H1 (cell line): ENCODE results near the gene SLIT3. TPM values are rescaled to one million over a fixed set of nuclear protein-coding genes. Genes with fewer than 3 reads are reported as not detected.

Experiments used
- CTCF ChIA-PET: fragments of 300-600 bp; sonication (Branson Sonifier 250); formaldehyde crosslinking; loops from one replicate; lab custom pipeline; 2021; ENCODE audit not compliant: partially characterized antibody; lab: Charles Lee
- POLR2A ChIA-PET: fragments of 300-600 bp; sonication (Branson Sonifier 250); formaldehyde crosslinking; loops from one replicate; lab custom pipeline; 2021; ENCODE audit warnings: inconsistent platforms; ENCODE audit not compliant: partially characterized antibody; lab: Charles Lee
- DNase-seq, 2 experiments: peaks; one replicate each; pipeline versions ENCODE4 v3.0.0 to v3.0.0-alpha.2; 2010 to 2022; ENCODE audit warnings: low spot score in 2 of 2, low read depth in 1 of 2, mixed read lengths in 1 of 2
- FAIRE-seq: peaks from 2 replicates; lab custom pipeline; 2011; peaks lifted over from hg19 to GRCh38; lab: Jason Lieb, UNC
- H2AFZ ChIP-seq: 2 replicates; pipeline ENCODE4 v1.8.1; 2012; ENCODE audit warnings: low read length, inconsistent platforms
- H2AK5ac ChIP-seq: 2 replicates; pipeline ENCODE4 v1.6.1; 2013; ENCODE audit warnings: low read depth, low read length
- H2BK120ac ChIP-seq: replicated peaks from 2 replicates; pipeline ENCODE3; 2013; ENCODE audit warnings: low read depth, low read length, inconsistent platforms
- H2BK12ac ChIP-seq: 2 replicates; pipeline ENCODE4 v1.6.1; 2013; ENCODE audit warnings: low read depth, low read length
- H2BK15ac ChIP-seq: 2 replicates; pipeline ENCODE4 v1.6.1; 2013; ENCODE audit warnings: low read length
- H2BK20ac ChIP-seq: 2 replicates; pipeline ENCODE4 v1.6.1; 2013; ENCODE audit warnings: low read length
- H2BK5ac ChIP-seq: 2 replicates; pipeline ENCODE4 v1.6.1; 2013; ENCODE audit warnings: low read depth, low read length
- H3K14ac ChIP-seq: 2 replicates; pipeline ENCODE4 v1.6.1; 2013; ENCODE audit warnings: inconsistent platforms; ENCODE audit not compliant: insufficient read length
- H3K18ac ChIP-seq: 2 replicates; pipeline ENCODE4 v1.6.1; 2013; ENCODE audit warnings: low read length; ENCODE audit errors: extremely low read depth
- H3K23ac ChIP-seq: 2 replicates; pipeline ENCODE4 v1.6.1; 2013; ENCODE audit warnings: inconsistent platforms; ENCODE audit not compliant: insufficient read length
- H3K23me2 ChIP-seq: 2 replicates; pipeline ENCODE4 v1.6.1; 2013; ENCODE audit warnings: low read depth, low read length
- H3K27ac ChIP-seq: 2 replicates; pipeline ENCODE4 v1.6.1; 2011; ENCODE audit warnings: low read depth, low read length, inconsistent platforms
- H3K27me3 ChIP-seq, 4 experiments: replicated peaks in 1 of 4; 1 replicate in 1 of 4; 2 replicates in 3 of 4; pipeline versions ENCODE4 v1.6.1 to v1.8.1; 2011 to 2013; ENCODE audit warnings: low read length in 3 of 4, mild to moderate bottlenecking in 3 of 4, inconsistent platforms in 2 of 4, mixed read lengths in 2 of 4, moderate library complexity in 1 of 4; ENCODE audit not compliant: control insufficient read depth in 3 of 4, insufficient read depth in 3 of 4; ENCODE audit errors: extremely low read depth in 1 of 4
- H3K36me3 ChIP-seq, 4 experiments: 2 replicates each; pipeline versions ENCODE4 v1.6.1 to v1.8.1; 2011 to 2013; ENCODE audit warnings: mild to moderate bottlenecking in 4 of 4, low read length in 3 of 4, moderate library complexity in 2 of 4, control low read depth in 1 of 4, inconsistent platforms in 1 of 4; ENCODE audit not compliant: insufficient read depth in 4 of 4, control insufficient read depth in 2 of 4
- H3K4ac ChIP-seq: replicated peaks from 2 replicates; pipeline ENCODE3; 2013; ENCODE audit warnings: low read length, low read depth, mixed read lengths, inconsistent platforms; ENCODE audit not compliant: insufficient read length
- H3K4me1 ChIP-seq, 4 experiments: replicated peaks in 1 of 4; 1 replicate in 1 of 4; 2 replicates in 3 of 4; pipeline versions ENCODE4 v1.6.1 to v1.8.1; 2011 to 2013; ENCODE audit warnings: low read length in 3 of 4, inconsistent platforms in 2 of 4, mixed read lengths in 1 of 4; ENCODE audit not compliant: insufficient read depth in 4 of 4, control insufficient read depth in 3 of 4
- H3K4me2 ChIP-seq, 2 experiments: 2 replicates each; pipeline versions ENCODE4 v1.6.1 to v1.8.1; 2011 to 2013; ENCODE audit warnings: low read depth in 2 of 2, low read length in 2 of 2, control low read depth in 1 of 2, inconsistent platforms in 1 of 2, mild to moderate bottlenecking in 1 of 2; ENCODE audit not compliant: insufficient read depth in 1 of 2
- H3K4me3 ChIP-seq, 4 experiments: fragments of 200-600, 300-600 bp in 1 of 4; sonication (generic), shearing (Covaris generic), sonication (Bioruptor Twin) in 1 of 4; 2 replicates each; pipeline versions ENCODE4 v1.5.1 to v1.8.1; 2011 to 2016; ENCODE audit warnings: low read length in 4 of 4, low read depth in 3 of 4, control low read depth in 2 of 4, inconsistent platforms in 2 of 4, mild to moderate bottlenecking in 2 of 4, mixed read lengths in 1 of 4, moderate library complexity in 1 of 4; ENCODE audit not compliant: insufficient read depth in 2 of 4; ENCODE audit errors: extremely low read depth in 1 of 4
- H3K56ac ChIP-seq: replicated peaks from 2 replicates; pipeline ENCODE3; 2013; ENCODE audit warnings: low read depth, mild to moderate bottlenecking, mixed read lengths, low read length, inconsistent platforms; ENCODE audit not compliant: insufficient read length
- H3K79me1 ChIP-seq: 2 replicates; pipeline ENCODE4 v1.6.1; 2013; ENCODE audit warnings: low read depth, low read length, control low read depth
- H3K79me2 ChIP-seq, 2 experiments: 2 replicates each; pipeline versions ENCODE4 v1.6.1 to v1.8.1; 2012 to 2013; ENCODE audit warnings: low read length in 2 of 2, mild to moderate bottlenecking in 2 of 2, inconsistent platforms in 1 of 2; ENCODE audit not compliant: insufficient read depth in 2 of 2, control insufficient read depth in 1 of 2
- H3K9ac ChIP-seq, 4 experiments: replicated peaks in 1 of 4; 1 replicate in 1 of 4; 2 replicates in 3 of 4; pipeline versions ENCODE4 v1.6.1 to v1.8.1; 2011 to 2013; ENCODE audit warnings: low read depth in 3 of 4, low read length in 3 of 4, control low read depth in 2 of 4, mild to moderate bottlenecking in 2 of 4, moderate library complexity in 2 of 4, inconsistent platforms in 1 of 4; ENCODE audit errors: extremely low read depth in 1 of 4
- H3K9me3 ChIP-seq, 2 experiments: 2 replicates each; pipeline versions ENCODE4 v1.6.1 to v1.8.1; 2012 to 2013; ENCODE audit warnings: mild to moderate bottlenecking in 2 of 2, moderate library complexity in 2 of 2, control low read depth in 1 of 2, inconsistent platforms in 1 of 2, low read depth in 1 of 2, low read length in 1 of 2, mixed read lengths in 1 of 2; ENCODE audit not compliant: insufficient read depth in 2 of 2
- H4K20me1 ChIP-seq, 2 experiments: replicated peaks in 1 of 2; 2 replicates each; pipeline versions ENCODE3 to v1.8.1; 2011 to 2013; ENCODE audit warnings: inconsistent platforms in 2 of 2, low read length in 2 of 2, mild to moderate bottlenecking in 1 of 2; ENCODE audit not compliant: insufficient read depth in 2 of 2, control insufficient read depth in 1 of 2
- H4K5ac ChIP-seq: 2 replicates; pipeline ENCODE4 v1.6.1; 2013; ENCODE audit warnings: low read length, low read depth, mixed read lengths, inconsistent platforms; ENCODE audit not compliant: insufficient read length
- H4K8ac ChIP-seq: 2 replicates; pipeline ENCODE4 v1.8.0; 2013; ENCODE audit warnings: mild to moderate bottlenecking, moderate library complexity, low read length, inconsistent platforms; ENCODE audit not compliant: insufficient read depth; ENCODE audit errors: extremely low read depth
- H4K91ac ChIP-seq: replicated peaks from 2 replicates; pipeline ENCODE3; 2013; ENCODE audit warnings: low read length, mixed read lengths, inconsistent platforms; ENCODE audit not compliant: insufficient read length
- CTCF ChIP-seq, 3 experiments: IDR thresholded peaks; 1 replicate in 2 of 3; 2 replicates in 1 of 3; pipeline versions ENCODE4 v1.5.1 to v1.6.1; 2011; ENCODE audit warnings: low read length in 3 of 3, mild to moderate bottlenecking in 3 of 3, inconsistent platforms in 2 of 3, low read depth in 1 of 3, moderate library complexity in 1 of 3; ENCODE audit not compliant: insufficient read depth in 1 of 3; ENCODE audit errors: control extremely low read depth in 1 of 3
- POLR2AphosphoS5 ChIP-seq: IDR thresholded peaks from 2 replicates; pipeline ENCODE4 v1.6.1; 2011; ENCODE audit warnings: low read depth, low read length
- SP1 ChIP-seq: IDR thresholded peaks from 2 replicates; pipeline ENCODE4 v1.6.1; 2011; ENCODE audit warnings: low read depth, low read length
- SRF ChIP-seq: IDR thresholded peaks from 2 replicates; pipeline ENCODE4 v1.6.1; 2011; ENCODE audit warnings: mild to moderate bottlenecking, low read depth, low read length, moderate library complexity
- SUZ12 ChIP-seq: fragments of 200-600 bp; sonication (generic); IDR thresholded peaks from 2 replicates; pipeline ENCODE4 v1.6.1; 2012; ENCODE audit warnings: mild to moderate bottlenecking, inconsistent platforms, low read length, moderate library complexity, mixed read lengths
- WGBS, 2 experiments: shearing (Covaris generic) in 1 of 2; methylation state at CpG; one replicate each; pipeline versions ENCODE4 v1.1.6 to v1.1.7; 2013 to 2015; ENCODE audit warnings: low lambda C conversion rate in 2 of 2, mixed read lengths in 2 of 2, inconsistent platforms in 1 of 2, low coverage in 1 of 2, missing lambda C conversion rate in 1 of 2; ENCODE audit not compliant: insufficient replicate concordance in 2 of 2, insufficient coverage in 1 of 2, insufficient read length in 1 of 2; ENCODE audit errors: extremely low coverage in 1 of 2, missing lambda C conversion rate in 1 of 2; 5-methylcytosine and 5-hydroxymethylcytosine counted together
- polyA plus RNA-seq, 7 experiments: library from polyadenylated mRNA; depleted of rRNA in 3 of 7; stranded (reverse) in 5 of 7; unstranded in 2 of 7; fragments of >200 nt in 5 of 7; fragments of 200-250 nt in 2 of 7; gene quantifications; 1 replicate in 5 of 7; 2 replicates in 1 of 7; 4 replicates in 1 of 7; pipeline versions ENCODE4 v1.2.1 to v1.2.3, GENCODE V29; 2011 to 2013; ENCODE audit warnings: missing spikeins in 2 of 7, mixed read lengths in 2 of 7
- total RNA-seq: library from RNA; stranded (reverse); fragmentation: NEBNext Ultra II Directional; extraction: Animal tissue kit (Norgen Biotek cat#: 25700); gene quantifications from 2 replicates; pipeline ENCODE4 v1.2.1, GENCODE V29; 2021

Gene SLIT3
- total and polyA plus RNA-seq, 2 of the 8 experiments (the other 6 are each of a cell fraction or from before 2014, with no cell fraction given) = 1.1 to 1.2 TPM

- H2AK5ac ChIP-seq = no peak overlapping the region
- peaks cover 0 to 2% (median 0%) of the 10 kb centered on the region in 4 experiments; a peak in 1 of 7 replicates for H3K4me1 ChIP-seq
- H2BK20ac ChIP-seq = no peak overlapping the region
- H4K20me1 ChIP-seq = no peaks in the 10 kb centered on the region
- H3K27me3 ChIP-seq = peaks cover 0 to 2% (median 0%) of the 10 kb centered on the region in 4 experiments; a peak in 1 of 7 replicates
- H3K4me3 ChIP-seq = no peak overlapping the region
- no peak overlapping the region for H2BK15ac ChIP-seq
- H3K14ac ChIP-seq = no peak overlapping the region
- no peak overlapping the region for H2BK5ac ChIP-seq
- H3K27ac ChIP-seq = no peak overlapping the region
- 87% methylated on average over 8 of the region's 8 CpGs; no CpG with 5 or more reads in 1 of the 2 experiments for WGBS, 2 experiments
- H3K9me3 ChIP-seq = peaks cover 3 to 5% of the 10 kb centered on the region in 2 experiments; a peak in 1 of 4 replicates
- no peak overlapping the region for H2BK12ac ChIP-seq
- CTCF ChIA-PET = interaction anchor here (1.2 kb wide), 1 partner anchor 257 kb away, joined by 4 read pairs; no protein-coding TSS in a partner anchor
- H3K79me1 ChIP-seq = no peaks in the 10 kb centered on the region
- DNase-seq = no peak
- H3K79me2 ChIP-seq = no peaks in the 10 kb centered on the region
- no peaks in the 10 kb centered on the region for H3K36me3 ChIP-seq
- H4K8ac ChIP-seq = no peak overlapping the region
- H3K4ac ChIP-seq = no peak overlapping the region
- no peak overlapping the region for H3K18ac ChIP-seq
- H3K4me2 ChIP-seq = no peak overlapping the region
- no peak for TF ChIP-seq SP1
- no peak for TF ChIP-seq SRF
- no peak for TF ChIP-seq CTCF (IDR thresholded peaks at IDR 0.05; ENCODE audit: control extremely low read depth in 1 of 3, insufficient read depth in 1 of 3, low read depth in 1 of 3, low read length in 3 of 3)
- no peak for TF ChIP-seq SUZ12
- no peak for TF ChIP-seq POLR2AphosphoS5
- TF ChIP-seq, all 59 proteins: peak for 0
- H3K56ac ChIP-seq = no peak overlapping the region
- H2AFZ ChIP-seq = no peak overlapping the region
- no peak overlapping the region for H2BK120ac ChIP-seq
- no peak overlapping the region for H3K23ac ChIP-seq
- H3K23me2 ChIP-seq = no peaks in the 10 kb centered on the region
- no peak overlapping the region for H3K9ac ChIP-seq
- POLR2A ChIA-PET = no interaction called here
- no peak for FAIRE-seq
- no peak overlapping the region for H4K5ac ChIP-seq
- H4K91ac ChIP-seq = no peak overlapping the region
Measured at GRCh38 chr5:169204788-169205400, 96.0 kb downstream of the SLIT3 start.
